ENCODE data around the gene CFL1. TPM values are rescaled to one million over a fixed set of nuclear protein-coding genes. Genes with fewer than 3 reads are reported as not detected.
A peak's percentile ranks its signal among the peaks of the same experiment; 100 is the strongest.

The CFL1 gene
- total and polyA plus RNA-seq, 2 experiments from 2014 or later, result 974 to 2,660 TPM

DNA sequence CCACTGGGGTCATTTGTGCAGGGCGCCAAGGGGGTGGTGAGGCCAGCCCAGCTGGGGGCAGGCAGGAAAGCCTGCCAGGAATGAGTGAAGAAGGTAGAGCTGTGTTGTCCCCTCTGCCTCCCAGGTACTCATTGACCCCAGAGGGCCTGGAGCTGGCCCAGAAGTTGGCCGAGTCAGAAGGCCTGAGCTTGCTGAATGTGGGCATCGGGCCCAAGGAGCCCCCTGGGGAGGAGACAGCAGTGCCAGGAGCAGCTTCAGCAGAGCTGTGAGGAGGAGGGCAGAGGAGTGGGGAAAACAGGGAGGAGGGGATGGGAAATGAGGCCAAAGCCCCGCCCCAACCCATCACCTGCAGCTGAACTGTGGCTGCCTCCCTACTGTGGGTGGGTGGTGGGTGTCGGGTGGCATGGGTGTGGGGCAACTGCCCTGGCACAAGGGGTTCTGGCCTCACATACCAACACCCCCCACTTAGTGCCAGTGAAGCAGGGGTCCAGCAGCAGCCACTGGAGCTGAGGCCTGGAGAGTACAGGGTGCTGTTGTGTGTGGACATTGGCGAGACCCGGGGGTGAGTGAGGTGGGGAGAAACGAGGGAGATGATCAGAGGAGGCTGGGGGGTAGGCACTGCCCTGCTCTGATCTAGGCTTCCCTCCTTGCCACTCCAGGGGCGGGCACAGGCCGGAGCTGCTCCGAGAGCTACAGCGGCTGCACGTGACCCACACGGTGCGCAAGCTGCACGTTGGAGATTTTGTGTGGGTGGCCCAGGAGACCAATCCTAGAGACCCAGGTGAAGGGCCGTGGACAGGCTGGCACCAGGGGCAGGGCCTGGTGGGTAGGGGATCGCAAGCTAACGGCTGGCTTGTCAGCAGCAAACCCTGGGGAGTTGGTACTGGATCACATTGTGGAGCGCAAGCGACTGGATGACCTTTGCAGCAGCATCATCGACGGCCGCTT lies 5.2 kb upstream of the CFL1 start:
- Histone ChIP-seq H3K9me3 (ENCODE audit: low read depth) (no peaks in the 10 kb centered on the region), H3K4me1 (ENCODE audit: low read depth) (peaks cover 2% of the 10 kb centered on the region), H3K36me3 (peaks cover 45% of the 10 kb centered on the region), H3K4me3 (no peak overlapping the region), H3K27me3 (no peaks in the 10 kb centered on the region), H3K27ac (no peak overlapping the region)
- TF ChIP-seq, protein P1, sequence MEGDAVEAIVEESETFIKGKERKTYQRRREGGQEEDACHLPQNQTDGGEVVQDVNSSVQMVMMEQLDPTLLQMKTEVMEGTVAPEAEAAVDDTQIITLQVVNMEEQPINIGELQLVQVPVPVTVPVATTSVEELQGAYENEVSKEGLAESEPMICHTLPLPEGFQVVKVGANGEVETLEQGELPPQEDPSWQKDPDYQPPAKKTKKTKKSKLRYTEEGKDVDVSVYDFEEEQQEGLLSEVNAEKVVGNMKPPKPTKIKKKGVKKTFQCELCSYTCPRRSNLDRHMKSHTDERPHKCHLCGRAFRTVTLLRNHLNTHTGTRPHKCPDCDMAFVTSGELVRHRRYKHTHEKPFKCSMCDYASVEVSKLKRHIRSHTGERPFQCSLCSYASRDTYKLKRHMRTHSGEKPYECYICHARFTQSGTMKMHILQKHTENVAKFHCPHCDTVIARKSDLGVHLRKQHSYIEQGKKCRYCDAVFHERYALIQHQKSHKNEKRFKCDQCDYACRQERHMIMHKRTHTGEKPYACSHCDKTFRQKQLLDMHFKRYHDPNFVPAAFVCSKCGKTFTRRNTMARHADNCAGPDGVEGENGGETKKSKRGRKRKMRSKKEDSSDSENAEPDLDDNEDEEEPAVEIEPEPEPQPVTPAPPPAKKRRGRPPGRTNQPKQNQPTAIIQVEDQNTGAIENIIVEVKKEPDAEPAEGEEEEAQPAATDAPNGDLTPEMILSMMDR (IDR thresholded peaks at IDR 0.05; ENCODE audit: low read depth, low read length), result no peak
- no peak for DNase-seq (ENCODE audit: low read depth in 1 of 2, low spot score in 1 of 2)

DNA sequence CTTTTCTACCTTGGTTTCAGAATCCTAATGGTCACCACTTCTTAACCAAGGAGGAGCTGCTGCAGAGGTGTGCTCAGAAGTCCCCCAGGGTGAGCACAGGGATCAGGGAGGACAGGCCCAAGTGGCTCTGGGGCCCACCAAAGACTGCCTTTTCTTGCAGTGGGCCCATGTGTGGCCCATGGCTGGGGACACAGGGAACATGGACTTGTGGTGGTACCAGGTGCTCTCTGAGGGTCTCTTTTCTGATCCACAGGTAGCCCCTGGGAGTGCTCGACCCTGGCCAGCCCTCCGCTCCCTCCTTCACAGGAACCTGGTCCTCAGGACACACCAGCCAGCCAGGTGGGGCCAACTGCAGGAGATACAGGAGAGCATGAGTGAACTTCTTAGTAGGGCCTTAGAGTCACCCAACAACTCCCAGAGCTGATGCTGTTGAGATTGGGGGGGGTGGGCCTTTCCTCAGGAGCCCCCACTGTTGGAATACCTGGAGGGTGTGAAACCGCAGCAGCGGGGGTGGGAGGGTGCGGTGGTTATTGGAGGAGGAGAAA lies 4.3 kb upstream of the CFL1 start:
- Histone ChIP-seq H3K36me3 (peaks cover 44% of the 10 kb centered on the region), H3K9me3 (ENCODE audit: low read depth) (no peaks in the 10 kb centered on the region), H3K4me1 (ENCODE audit: low read depth) (peaks cover 2% of the 10 kb centered on the region), H3K27ac (no peak overlapping the region), H3K4me3 (no peak overlapping the region), H3K27me3 (no peaks in the 10 kb centered on the region)
- TF ChIP-seq, protein P1 (IDR thresholded peaks at IDR 0.05; ENCODE audit: low read depth, low read length), result no peak
- DNase-seq (ENCODE audit: low read depth in 1 of 2, low spot score in 1 of 2), result no peak

DNA sequence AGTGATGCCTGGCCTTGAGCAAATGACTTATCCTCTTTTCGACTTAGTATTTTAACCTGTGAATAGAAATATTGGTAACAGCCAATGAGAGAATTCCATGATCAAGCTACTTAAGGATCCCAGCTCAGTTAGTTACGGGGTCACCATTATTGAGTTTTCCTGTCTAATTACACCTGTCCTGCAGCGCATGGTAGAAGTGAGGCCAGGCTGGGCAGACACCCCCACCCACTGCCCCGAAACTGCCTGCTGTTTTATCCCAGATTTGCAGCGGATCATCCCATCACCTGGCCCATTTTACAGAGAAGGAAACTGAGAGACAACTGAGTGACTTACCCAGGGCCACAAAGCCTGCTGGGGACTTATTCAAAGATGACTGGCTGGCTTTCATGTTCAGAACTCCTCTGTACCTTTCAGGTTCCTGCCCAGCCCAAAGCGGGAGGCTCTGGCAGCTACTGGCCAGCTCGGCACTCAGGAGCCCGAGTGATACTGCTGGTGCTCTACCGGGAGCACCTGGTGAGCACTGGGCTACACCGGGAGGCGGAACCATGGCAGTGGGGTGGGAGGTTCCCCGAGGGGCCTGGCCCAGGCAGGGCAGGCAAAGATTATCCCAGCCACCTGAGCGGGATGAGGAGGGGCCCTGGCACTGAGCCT lies 3.7 kb upstream of the CFL1 start:
- peaks cover 2% of the 10 kb centered on the region for H3K4me1 ChIP-seq (ENCODE audit: low read depth)
- H3K4me3 ChIP-seq, result peak overlapping the region; percentile 78
- no peak for DNase-seq (ENCODE audit: low read depth in 1 of 2, low spot score in 1 of 2)
- no peaks in the 10 kb centered on the region for H3K27me3 ChIP-seq
- peak overlapping the region; percentile 99 for H3K27ac ChIP-seq
- no peaks in the 10 kb centered on the region for H3K9me3 ChIP-seq (ENCODE audit: low read depth)
- TF ChIP-seq, protein P1 (IDR thresholded peaks at IDR 0.05; ENCODE audit: low read depth, low read length), result no peak
- H3K36me3 ChIP-seq, result peaks cover 38% of the 10 kb centered on the region

GRCh38 chr11:65861165-65861505 lies 3.2 kb upstream of the CFL1 start:
- Histone ChIP-seq H3K4me3 (peak overlapping the region; percentile 78), H3K27me3 (no peaks in the 10 kb centered on the region), H3K36me3 (peaks cover 34% of the 10 kb centered on the region), H3K27ac (peak overlapping the region; percentile 99), H3K4me1 (ENCODE audit: low read depth) (peaks cover 7% of the 10 kb centered on the region), H3K9me3 (ENCODE audit: low read depth) (no peaks in the 10 kb centered on the region)
- TF ChIP-seq, protein P1 (IDR thresholded peaks at IDR 0.05; ENCODE audit: low read depth, low read length), result no peak
- no peak for DNase-seq (ENCODE audit: low read depth in 1 of 2, low spot score in 1 of 2)

DNA sequence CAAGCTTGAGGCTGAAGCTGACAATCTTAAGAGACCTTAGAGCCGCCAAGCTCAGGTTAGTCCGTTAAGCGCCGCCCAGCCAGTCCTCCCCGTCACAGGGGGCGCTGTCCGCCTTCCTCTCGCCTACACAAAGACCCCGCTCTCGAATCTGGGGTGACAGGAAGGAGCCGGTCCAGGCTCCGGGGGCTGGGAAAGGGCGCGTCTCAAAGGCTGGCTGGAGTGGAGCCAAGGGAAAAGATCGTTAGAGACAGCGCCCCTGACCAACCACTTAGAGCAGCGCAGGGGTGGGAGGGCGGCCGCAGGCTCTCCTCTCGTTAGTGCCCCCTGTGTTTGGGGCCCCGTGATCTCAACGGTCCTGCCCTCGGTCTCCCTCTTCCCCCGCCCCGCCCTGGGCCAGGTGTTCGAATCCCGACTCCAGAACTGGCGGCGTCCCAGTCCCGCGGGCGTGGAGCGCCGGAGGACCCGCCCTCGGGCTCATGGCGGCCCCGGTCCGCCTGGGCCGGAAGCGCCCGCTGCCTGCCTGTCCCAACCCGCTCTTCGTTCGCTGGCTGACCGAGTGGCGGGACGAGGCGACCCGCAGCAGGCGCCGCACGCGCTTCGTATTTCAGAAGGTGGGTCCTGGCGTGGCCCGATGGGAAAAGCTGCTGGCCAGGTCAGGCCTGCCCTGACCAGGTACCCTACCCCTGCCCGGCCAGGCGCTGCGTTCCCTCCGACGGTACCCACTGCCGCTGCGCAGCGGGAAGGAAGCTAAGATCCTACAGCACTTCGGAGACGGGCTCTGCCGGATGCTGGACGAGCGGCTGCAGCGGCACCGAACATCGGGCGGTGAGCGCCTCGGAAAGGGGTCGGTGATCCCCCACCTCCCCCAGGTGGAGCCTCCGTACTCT lies 2.5 kb upstream of the CFL1 start, which contains the start of gene MUS81:
TSS of gene MUS81 (plus strand) at position 156 of the 887 bp plus-strand sequence. CDS start at position 477, 321 bp downstream.
- Histone ChIP-seq H3K36me3 (peaks cover 34% of the 10 kb centered on the region), H3K4me1 (ENCODE audit: low read depth) (peaks cover 7% of the 10 kb centered on the region)

More for the DNA sequence above, 2.5 kb upstream of the CFL1 start, which contains the start of gene MUS81:
- peak within 1 kb of the TSS; percentile 99 for H3K27ac ChIP-seq
- H3K27me3 ChIP-seq, result no peaks in the 10 kb centered on the region
- peak within 1 kb of the TSS; percentile 78 for H3K4me3 ChIP-seq
- TF ChIP-seq, protein P1 (IDR thresholded peaks at IDR 0.05; ENCODE audit: low read depth, low read length), result peak; percentile 85
- H3K9me3 ChIP-seq (ENCODE audit: low read depth), result no peaks in the 10 kb centered on the region
- DNase-seq (ENCODE audit: low read depth in 1 of 2, low spot score in 1 of 2), result peak; percentile 99

All from cardiac muscle cell (in vitro differentiated cells and primary cell).